Measurements from ENCODE around the gene MECP2.
A peak's percentile ranks its signal among the peaks of the same experiment; 100 is the strongest.
"Not testable (repeated sequence)": the region's sequence is repeated elsewhere in the genome, so short reads cannot be mapped to it uniquely, and the experiment has no call there.

Gene MECP2

GRCh38 chrX:153981231-153981630 is 116.3 kb downstream of the MECP2 start:
- H3K27ac ChIP-seq, result peak overlapping the region; percentile 100
- H2AFZ ChIP-seq (ENCODE audit: low read depth), result no peak overlapping the region
- H3K9ac ChIP-seq, result peak overlapping the region; percentile 49; the same call in 1 of the 2 replicates
- H3K4me2 ChIP-seq, result peak overlapping the region; percentile 41; the same call in 1 of the 2 replicates
- H4K20me1 ChIP-seq (ENCODE audit: insufficient read depth), result no peaks in the 10 kb centered on the region
- no peaks in the 10 kb centered on the region for H3K79me2 ChIP-seq (ENCODE audit: insufficient read depth, low read depth)
- H3K36me3 ChIP-seq (ENCODE audit: insufficient read depth), result no peaks in the 10 kb centered on the region
- no peaks in the 10 kb centered on the region for H3K27me3 ChIP-seq (ENCODE audit: insufficient read depth, low read depth)
- H3K4me1 ChIP-seq (ENCODE audit: low read depth, poor library complexity, severe bottlenecking), result peaks cover 60% of the 10 kb centered on the region
- no peak overlapping the region for H3K4me3 ChIP-seq (IDR thresholded peaks at IDR 0.05; ENCODE audit: insufficient read depth, low read depth, low read length)
- no peak for TF ChIP-seq CTCF (conservative IDR thresholded peaks at IDR 0.05; ENCODE audit: low read depth, low read length)

- H4K20me1 ChIP-seq (ENCODE audit: insufficient read depth); H3K27me3 ChIP-seq (ENCODE audit: insufficient read depth, low read depth); H3K4me3 ChIP-seq (IDR thresholded peaks at IDR 0.05; ENCODE audit: insufficient read depth, low read depth, low read length); H3K36me3 ChIP-seq (ENCODE audit: insufficient read depth); H3K79me2 ChIP-seq (ENCODE audit: insufficient read depth, low read depth); H2AFZ ChIP-seq (ENCODE audit: low read depth): not testable (repeated sequence)
- Histone ChIP-seq H3K27ac (peak overlapping the region; percentile 100), H3K4me2 (peak overlapping the region; percentile 41; the same call in 1 of the 2 replicates), H3K9ac (peak overlapping the region; percentile 49; the same call in 1 of the 2 replicates), H3K4me1 (ENCODE audit: low read depth, poor library complexity, severe bottlenecking) (peaks cover 61% of the 10 kb centered on the region)
These were observed 117.1 kb downstream of the MECP2 start for GRCh38 chrX:153980394-153980793.

- TF ChIP-seq CTCF (conservative IDR thresholded peaks at IDR 0.05; ENCODE audit: low read depth, low read length), result no peak
- Histone ChIP-seq H3K4me1 (ENCODE audit: low read depth, poor library complexity, severe bottlenecking) (peaks cover 30% of the 10 kb centered on the region), H3K79me2 (ENCODE audit: insufficient read depth, low read depth) (peaks cover under 1% of the 10 kb centered on the region; the same call in 1 of the 2 replicates), H3K27ac (peak overlapping the region; percentile 100; the same call in 1 of the 2 replicates), H3K4me3 (IDR thresholded peaks at IDR 0.05; ENCODE audit: insufficient read depth, low read depth, low read length) (no peak overlapping the region), H3K4me2 (no peak overlapping the region), H4K20me1 (ENCODE audit: insufficient read depth) (no peaks in the 10 kb centered on the region), H2AFZ (ENCODE audit: low read depth) (no peak overlapping the region; the same call in 1 of the 2 replicates), H3K9ac (no peak overlapping the region), H3K36me3 (ENCODE audit: insufficient read depth) (no peaks in the 10 kb centered on the region), H3K27me3 (ENCODE audit: insufficient read depth, low read depth) (no peaks in the 10 kb centered on the region)
These were observed 122.7 kb downstream of the MECP2 start for GRCh38 chrX:153974726-153975286.

GRCh38 chrX:153974003-153974725 is 123.4 kb downstream of the MECP2 start:
- TF ChIP-seq CTCF (conservative IDR thresholded peaks at IDR 0.05; ENCODE audit: low read depth, low read length), result no peak
- Histone ChIP-seq H3K27me3 (ENCODE audit: insufficient read depth, low read depth) (no peaks in the 10 kb centered on the region), H3K4me3 (IDR thresholded peaks at IDR 0.05; ENCODE audit: insufficient read depth, low read depth, low read length) (no peak overlapping the region), H4K20me1 (ENCODE audit: insufficient read depth) (no peaks in the 10 kb centered on the region), H3K4me2 (peak overlapping the region; percentile 41), H3K4me1 (ENCODE audit: low read depth, poor library complexity, severe bottlenecking) (peaks cover 28% of the 10 kb centered on the region), H2AFZ (ENCODE audit: low read depth) (no peak overlapping the region; the same call in 1 of the 2 replicates), H3K79me2 (ENCODE audit: insufficient read depth, low read depth) (peaks cover 7% of the 10 kb centered on the region), H3K9ac (peak overlapping the region; percentile 87; the same call in 1 of the 2 replicates), H3K36me3 (ENCODE audit: insufficient read depth) (no peaks in the 10 kb centered on the region), H3K27ac (peak overlapping the region; percentile 100)
